ENCODE measurements around the gene SMAD2. TPM values are rescaled to one million over a fixed set of nuclear protein-coding genes. Genes with fewer than 3 reads are reported as not detected.

SMAD2 gene
- polyA plus RNA-seq, 2 of the 4 experiments (the other 2 are of a cell fraction) = 131 to 229 TPM

- DNase-seq (ENCODE audit: low read depth in 1 of 2, low spot score in 1 of 2) = peak in 1 of 2 experiments; percentile 63
- ChIA-PET CTCF (interaction anchor here (1.1 to 2.2 kb wide), 7 partner anchors 15 to 90 kb away, joined by 3 to 13 read pairs (median 6); no protein-coding TSS in a partner anchor), POLR2A (no interaction called here)
- Histone ChIP-seq H3K4me2 (peak overlapping the region; percentile 74), H3K4me1 (peaks cover 25% of the 10 kb centered on the region), H3K9me3 (no peaks in the 10 kb centered on the region), H3K4me3 (no peak overlapping the region; the same call in 2 of the 3 replicates), H3K27ac (peak overlapping the region; percentile 98 to 100)
- FAIRE-seq = no peak
- 85% methylated on average over 4 of the region's 4 CpGs for WGBS (ENCODE audit: missing lambda C conversion rate)
- TF ChIP-seq RAD21 (conservative IDR thresholded peaks at IDR 0.05 in 1 of 2, IDR thresholded peaks at IDR 0.05 in 1 of 2) (peak; percentile 31 to 35; a peak in 4 of 5 replicates), FOSB (CRISPR knock-in tag; IDR thresholded peaks at IDR 0.05) (no peak), MAFK (IDR thresholded peaks at IDR 0.05; ENCODE audit: partially characterized antibody) (peak; percentile 43)
- no peak for ATAC-seq
These were observed 2.1 kb upstream of the SMAD2 start for GRCh38 chr18:47932603-47933002.

- POLR2A ChIA-PET = no interaction called here
- peak overlapping the region; percentile 98 to 100 for H3K27ac ChIP-seq
- no peaks in the 10 kb centered on the region for H3K9me3 ChIP-seq
- no peak for FAIRE-seq
- peaks cover 28% of the 10 kb centered on the region for H3K4me1 ChIP-seq
- CTCF ChIA-PET = interaction anchor here (1.1 to 2.2 kb wide), 7 partner anchors 15 to 90 kb away, joined by 3 to 13 read pairs (median 6); no protein-coding TSS in a partner anchor
- TF ChIP-seq KDM5A (IDR thresholded peaks at IDR 0.05) (no peak), ZC3H11A (IDR thresholded peaks at IDR 0.05) (no peak), MAZ (IDR thresholded peaks at IDR 0.05; ENCODE audit: borderline replicate concordance, low read depth, low read length) (no peak), HOXA7 (CRISPR knock-in tag; IDR thresholded peaks at IDR 0.05) (no peak), NFE2L2 (conservative IDR thresholded peaks at IDR 0.05; ENCODE audit: low read length) (no peak), RCOR1 (IDR thresholded peaks at IDR 0.05; ENCODE audit: low read depth, low read length) (no peak), KDM1A (IDR thresholded peaks at IDR 0.05; ENCODE audit: low read depth) (no peak), RNF2 (IDR thresholded peaks at IDR 0.05; ENCODE audit: borderline replicate concordance, low read depth) (no peak), FOXS1 (CRISPR knock-in tag; IDR thresholded peaks at IDR 0.05) (no peak), EHMT2 (IDR thresholded peaks at IDR 0.05; ENCODE audit: low read depth) (no peak), PHF8 (IDR thresholded peaks at IDR 0.05; ENCODE audit: borderline replicate concordance, low read depth) (no peak), SMC3 (IDR thresholded peaks at IDR 0.05) (no peak), MYC (IDR thresholded peaks at IDR 0.05; ENCODE audit: borderline replicate concordance, low read length) (no peak), CBX2 (IDR thresholded peaks at IDR 0.05; ENCODE audit: borderline replicate concordance, low read depth) (no peak), TFCP2L1 (CRISPR knock-in tag; IDR thresholded peaks at IDR 0.05) (no peak), HMGXB4 (CRISPR knock-in tag; IDR thresholded peaks at IDR 0.05; ENCODE audit: borderline replicate concordance) (no peak)
- TF ChIP-seq, protein P1, sequence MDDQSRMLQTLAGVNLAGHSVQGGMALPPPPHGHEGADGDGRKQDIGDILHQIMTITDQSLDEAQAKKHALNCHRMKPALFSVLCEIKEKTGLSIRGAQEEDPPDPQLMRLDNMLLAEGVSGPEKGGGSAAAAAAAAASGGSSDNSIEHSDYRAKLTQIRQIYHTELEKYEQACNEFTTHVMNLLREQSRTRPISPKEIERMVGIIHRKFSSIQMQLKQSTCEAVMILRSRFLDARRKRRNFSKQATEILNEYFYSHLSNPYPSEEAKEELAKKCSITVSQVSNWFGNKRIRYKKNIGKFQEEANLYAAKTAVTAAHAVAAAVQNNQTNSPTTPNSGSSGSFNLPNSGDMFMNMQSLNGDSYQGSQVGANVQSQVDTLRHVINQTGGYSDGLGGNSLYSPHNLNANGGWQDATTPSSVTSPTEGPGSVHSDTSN (IDR thresholded peaks at IDR 0.05) = no peak
- WGBS (ENCODE audit: missing lambda C conversion rate) = 73% methylated on average over 10 of the region's 10 CpGs
- H3K4me3 ChIP-seq = peak overlapping the region; percentile 87; the same call in 2 of the 3 replicates
- DNase-seq (ENCODE audit: low read depth in 1 of 2, low spot score in 1 of 2) = no peak
- peak overlapping the region; percentile 74 for H3K4me2 ChIP-seq
- ATAC-seq = no peak
These were observed 1.7 kb upstream of the SMAD2 start for GRCh38 chr18:47932190-47932589.

DNA sequence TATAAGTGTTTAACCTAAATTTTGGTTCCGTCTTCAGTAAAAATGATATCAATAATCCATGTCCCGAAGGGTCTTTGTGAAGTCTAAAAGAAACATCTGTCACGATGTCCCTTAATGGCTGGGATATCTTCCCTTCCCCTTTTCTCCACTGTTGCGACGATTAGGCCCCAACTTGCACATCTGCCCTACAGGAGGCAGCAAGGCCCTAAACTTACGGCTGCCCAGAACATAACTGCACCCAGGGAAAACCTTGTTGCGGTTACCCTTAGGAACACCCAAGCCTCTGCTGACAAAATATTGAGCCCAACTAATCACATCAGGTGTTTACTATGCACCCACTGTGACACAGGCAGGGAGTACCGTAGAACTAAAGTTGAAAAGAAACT lies 1.3 kb upstream of the SMAD2 start:
- DNase-seq (ENCODE audit: low read depth in 1 of 2, low spot score in 1 of 2) (peak in 1 of 2 experiments; percentile 76), ATAC-seq (peak; percentile 17 to 33; a peak in 4 of 6 replicates), FAIRE-seq (no peak)
- H3K27ac ChIP-seq = peak overlapping the region; percentile 98 to 100
- peak overlapping the region; percentile 87 for H3K4me3 ChIP-seq
- TF ChIP-seq RAD21 (conservative IDR thresholded peaks at IDR 0.05 in 1 of 2, IDR thresholded peaks at IDR 0.05 in 1 of 2) (peak; percentile 30 to 34; a peak in 2 of 5 replicates), SREBF2 (IDR thresholded peaks at IDR 0.05) (no peak), CTCF (IDR thresholded peaks at IDR 0.05) (0 out of 3 replicates have a peak, but pooled peaks have one; percentile 14)
- WGBS (ENCODE audit: missing lambda C conversion rate) = 36% methylated on average over 8 of the region's 8 CpGs
- ChIA-PET POLR2A (no interaction called here), CTCF (interaction anchor here (1.5 to 2.2 kb wide), 3 partner anchors 76 to 90 kb away, joined by 6 to 13 read pairs (median 8); no protein-coding TSS in a partner anchor)
- H3K4me1 ChIP-seq = peaks cover 29% of the 10 kb centered on the region
- no peaks in the 10 kb centered on the region for H3K9me3 ChIP-seq
- H3K4me2 ChIP-seq = peak overlapping the region; percentile 74
